ENCODE data around the gene ATP5F1B.

- TF ChIP-seq CTCF (IDR thresholded peaks at IDR 0.05), result peak; percentile 48 to 82 (median 67)
- TF ChIP-seq POLR2A (IDR thresholded peaks at IDR 0.05), result peak in 1 of 2 donors; percentile 73
Measured at GRCh38 chr12:56636675-56637540, 8.9 kb downstream of the ATP5F1B start.

All from heart left ventricle (tissue), 13 donors.